Measurements from ENCODE around the gene SH2D4B.

SH2D4B gene

GRCh38 chr10:80693565-80693964 is 155.9 kb downstream of the SH2D4B start:
- DNase-seq: no peak

GRCh38 chr10:80694930-80695329 is 157.2 kb downstream of the SH2D4B start:
- DNase-seq: no peak
